ENCODE data around the gene MACROD1. TPM values are rescaled to one million over a fixed set of nuclear protein-coding genes. Genes with fewer than 3 reads are reported as not detected.
"Not testable (repeated sequence)": the region's sequence is repeated elsewhere in the genome, so short reads cannot be mapped to it uniquely, and the experiment has no call there.

Gene MACROD1
- total RNA-seq, 1 donor from 2014 or later = 39.4 TPM

GRCh38 chr11:64051297-64051696, 114.6 kb downstream of the MACROD1 start:
- TF ChIP-seq CTCF (IDR thresholded peaks at IDR 0.05; ENCODE audit: unreplicated experiment) = no peak
- no peaks in the 10 kb centered on the region for H3K27me3 Mint-ChIP-seq (ENCODE audit: low read depth)

GRCh38 chr11:64049509-64049908, 116.4 kb downstream of the MACROD1 start:
- no peak for TF ChIP-seq CTCF (IDR thresholded peaks at IDR 0.05; ENCODE audit: unreplicated experiment)
- Mint-ChIP-seq H3K9me3 (no peaks in the 10 kb centered on the region), H3K36me3 (no peaks in the 10 kb centered on the region), H3K27ac (no peak overlapping the region), H3K4me3 (no peak overlapping the region), H3K4me1 (peaks cover 9% of the 10 kb centered on the region), H3K27me3 (ENCODE audit: low read depth) (no peaks in the 10 kb centered on the region)
- DNase-seq (ENCODE audit: low spot score in 2 of 2, unreplicated experiment in 2 of 2) = no peak

More at GRCh38 chr11:64051297-64051696, 114.6 kb downstream of the MACROD1 start:
- H3K4me1 Mint-ChIP-seq = peaks cover 13% of the 10 kb centered on the region
- no peaks in the 10 kb centered on the region for H3K36me3 Mint-ChIP-seq
- no peak overlapping the region for H3K27ac Mint-ChIP-seq
- no peak for DNase-seq (ENCODE audit: low spot score in 2 of 2, unreplicated experiment in 2 of 2)
- no peak overlapping the region for H3K4me3 Mint-ChIP-seq
- no peaks in the 10 kb centered on the region for H3K9me3 Mint-ChIP-seq

- peaks cover under 1% of the 10 kb centered on the region for H3K4me1 Mint-ChIP-seq
These were observed 117.7 kb downstream of the MACROD1 start for GRCh38 chr11:64048042-64048854.

GRCh38 chr11:64047373-64047772, 118.5 kb downstream of the MACROD1 start:
- not testable (repeated sequence) for H3K27ac Mint-ChIP-seq; H3K9me3 Mint-ChIP-seq; H3K4me3 Mint-ChIP-seq; DNase-seq (ENCODE audit: low spot score in 2 of 2, unreplicated experiment in 2 of 2); H3K4me1 Mint-ChIP-seq; H3K27me3 Mint-ChIP-seq (ENCODE audit: low read depth); H3K36me3 Mint-ChIP-seq

More at GRCh38 chr11:64048042-64048854, 117.7 kb downstream of the MACROD1 start:
- DNase-seq (ENCODE audit: low spot score in 2 of 2, unreplicated experiment in 2 of 2) = no peak
- H3K36me3 Mint-ChIP-seq = no peaks in the 10 kb centered on the region
- H3K27ac Mint-ChIP-seq = no peak overlapping the region
- H3K27me3 Mint-ChIP-seq (ENCODE audit: low read depth) = no peaks in the 10 kb centered on the region
- no peak for TF ChIP-seq CTCF (IDR thresholded peaks at IDR 0.05; ENCODE audit: unreplicated experiment)
- no peaks in the 10 kb centered on the region for H3K9me3 Mint-ChIP-seq
- H3K4me3 Mint-ChIP-seq = no peak overlapping the region

GRCh38 chr11:64045700-64046099, 120.2 kb downstream of the MACROD1 start:
- no peak for TF ChIP-seq CTCF (IDR thresholded peaks at IDR 0.05; ENCODE audit: unreplicated experiment)
- no peak for DNase-seq (ENCODE audit: low spot score in 2 of 2, unreplicated experiment in 2 of 2)
- Mint-ChIP-seq H3K27ac (no peak overlapping the region), H3K9me3 (no peaks in the 10 kb centered on the region), H3K4me1 (peaks cover 6% of the 10 kb centered on the region), H3K4me3 (no peak overlapping the region), H3K27me3 (ENCODE audit: low read depth) (peaks cover 3% of the 10 kb centered on the region), H3K36me3 (no peaks in the 10 kb centered on the region)

- H3K27me3 Mint-ChIP-seq (ENCODE audit: low read depth) = peaks cover 10% of the 10 kb centered on the region
- no peak overlapping the region for H3K27ac Mint-ChIP-seq
- TF ChIP-seq CTCF (IDR thresholded peaks at IDR 0.05; ENCODE audit: unreplicated experiment) = no peak
These were observed 121.1 kb downstream of the MACROD1 start for GRCh38 chr11:64044730-64045393.

More at GRCh38 chr11:64044730-64045393, 121.1 kb downstream of the MACROD1 start:
- H3K9me3 Mint-ChIP-seq = no peaks in the 10 kb centered on the region
- no peaks in the 10 kb centered on the region for H3K36me3 Mint-ChIP-seq
- H3K4me3 Mint-ChIP-seq = no peak overlapping the region
- peaks cover 9% of the 10 kb centered on the region for H3K4me1 Mint-ChIP-seq
- DNase-seq (ENCODE audit: low spot score in 2 of 2, unreplicated experiment in 2 of 2) = no peak

All from mesothelial cell of epicardium (in vitro differentiated cells).